Activated CD8-positive, alpha-beta memory T cell treated with anti-CD3 and anti-CD28 coated beads, Interleukin-2, amount 50 U/mL, for 1 hour (primary cell): ENCODE results near the gene SH3TC1.

Source experiments
- DNase-seq: peaks from one replicate; pipeline ENCODE4 v3.0.0-alpha.2; 2020; ENCODE audit errors: extremely low read depth

SH3TC1 gene

DNA sequence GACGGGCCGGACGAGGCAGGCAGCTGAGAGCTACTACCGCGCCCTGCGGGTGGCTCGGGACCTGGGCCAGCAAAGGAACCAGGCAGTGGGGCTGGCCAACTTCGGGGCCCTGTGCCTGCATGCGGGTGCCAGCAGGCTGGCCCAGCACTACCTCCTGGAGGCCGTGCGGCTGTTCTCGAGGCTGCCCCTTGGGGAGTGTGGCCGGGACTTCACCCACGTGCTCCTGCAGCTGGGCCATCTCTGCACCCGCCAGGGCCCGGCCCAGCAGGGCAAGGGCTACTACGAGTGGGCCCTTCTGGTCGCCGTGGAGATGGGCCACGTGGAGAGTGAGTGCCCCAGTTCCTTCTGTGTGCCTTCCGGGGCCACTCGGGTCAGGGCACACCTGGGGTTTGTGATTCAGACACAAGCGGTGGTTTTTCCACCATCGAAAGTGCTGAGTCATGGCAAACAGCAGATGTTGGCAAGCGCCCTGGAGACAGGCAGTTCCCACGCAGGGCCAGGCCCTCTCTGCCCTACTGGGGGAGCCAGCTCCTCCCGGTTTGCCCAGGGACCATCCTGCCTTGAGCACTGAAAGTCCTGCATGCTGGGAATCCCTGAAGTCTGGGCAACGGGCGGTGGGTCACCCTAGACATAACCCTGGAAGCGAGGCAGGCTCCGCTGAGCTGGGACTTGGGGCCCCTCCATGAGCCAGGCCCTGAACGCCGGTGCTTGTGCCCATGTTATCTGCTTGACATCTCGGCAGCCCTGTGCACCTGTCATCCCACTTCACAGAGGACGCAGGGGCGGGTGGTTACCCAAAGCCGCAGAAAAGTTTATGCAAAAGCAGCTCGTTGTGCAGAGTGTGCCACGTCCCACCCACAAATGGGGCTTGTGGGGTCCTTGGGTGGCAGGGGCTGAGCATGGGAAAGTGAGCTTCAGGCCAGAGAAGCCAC is 29.5 kb downstream of the SH3TC1 start:
- DNase-seq: peak; percentile 40

GRCh38 chr4:8229331-8229975 is 30.4 kb downstream of the SH3TC1 start:
- DNase-seq: no peak

- DNase-seq: no peak
Observed at GRCh38 chr4:8230033-8230432, 30.9 kb downstream of the SH3TC1 start.

- DNase-seq: no peak
Observed at GRCh38 chr4:8230891-8231290, 31.8 kb downstream of the SH3TC1 start.

GRCh38 chr4:8231551-8232049 is 32.5 kb downstream of the SH3TC1 start:
- no peak for DNase-seq

DNA sequence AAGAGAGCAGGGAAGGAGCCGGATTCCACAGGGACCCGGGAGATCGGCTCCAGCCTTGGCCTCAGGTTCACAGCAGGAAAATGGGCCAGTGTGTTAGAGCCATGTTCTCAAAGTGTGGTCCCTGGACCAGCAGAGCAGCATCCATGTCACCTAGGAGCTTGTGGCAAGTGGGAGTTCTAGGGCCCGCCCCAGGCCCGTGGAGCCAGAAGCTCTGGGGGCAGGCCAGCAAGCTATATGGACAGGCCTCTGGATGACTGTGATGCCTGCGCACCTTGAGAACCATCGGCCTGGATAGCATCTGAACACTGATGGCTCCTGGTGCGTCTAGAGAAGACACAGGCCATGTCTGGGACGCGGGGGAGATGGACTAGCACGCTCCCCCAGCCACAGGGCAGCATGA is 33.7 kb downstream of the SH3TC1 start:
- no peak for DNase-seq

DNA sequence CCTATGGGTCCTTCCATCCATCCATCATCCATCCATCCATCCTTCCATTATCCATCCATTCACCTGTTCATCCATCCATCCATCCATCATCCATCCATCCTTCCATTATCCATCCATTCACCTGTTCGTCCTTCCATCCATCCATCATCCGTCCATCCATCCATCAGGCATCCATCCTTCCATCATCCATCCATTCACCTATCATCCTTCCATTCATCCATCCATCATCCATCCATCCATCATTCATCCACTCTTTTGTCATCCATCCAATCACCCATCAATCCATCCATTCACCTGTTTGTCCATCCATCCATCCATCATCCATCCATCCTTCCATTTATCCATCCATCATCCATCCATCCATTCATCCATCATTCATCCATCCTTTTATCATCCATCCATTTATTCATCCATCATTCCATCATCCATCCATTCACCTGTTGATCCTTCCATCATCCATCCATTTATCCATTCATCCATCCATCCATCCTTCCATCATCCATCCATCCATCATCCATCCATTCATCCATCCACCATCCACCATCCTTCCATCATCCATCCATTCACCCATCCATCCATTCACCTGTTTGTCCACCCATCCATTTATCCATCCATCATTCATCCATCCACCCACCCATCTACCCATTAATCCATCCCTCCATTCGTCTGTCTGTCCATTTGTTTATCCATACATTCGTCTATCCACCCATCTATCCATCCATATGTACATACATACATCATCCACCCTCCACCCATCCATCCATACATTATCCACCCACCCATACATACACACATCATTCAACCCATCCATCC is 34.8 kb downstream of the SH3TC1 start:
- DNase-seq: no peak

DNA sequence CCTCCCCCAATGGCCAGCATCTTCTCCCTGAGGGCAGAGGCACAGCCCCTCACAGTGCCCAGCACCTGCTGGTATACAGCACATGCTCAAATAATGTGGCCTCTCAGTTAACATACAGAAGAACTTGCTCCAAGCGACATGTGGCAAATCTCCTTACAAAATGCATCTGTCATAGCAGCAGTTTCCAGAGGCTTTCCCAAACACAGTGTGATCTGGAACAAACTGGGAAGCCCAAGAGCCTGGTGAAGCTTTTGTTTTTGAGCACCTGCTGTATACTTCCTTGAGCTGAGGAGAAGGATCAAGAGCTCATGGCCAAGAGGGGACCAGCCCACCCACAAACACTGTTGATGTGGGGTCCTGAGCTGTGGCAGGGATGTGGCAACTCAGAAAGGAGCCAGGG is 35.6 kb downstream of the SH3TC1 start:
- DNase-seq: no peak

DNA sequence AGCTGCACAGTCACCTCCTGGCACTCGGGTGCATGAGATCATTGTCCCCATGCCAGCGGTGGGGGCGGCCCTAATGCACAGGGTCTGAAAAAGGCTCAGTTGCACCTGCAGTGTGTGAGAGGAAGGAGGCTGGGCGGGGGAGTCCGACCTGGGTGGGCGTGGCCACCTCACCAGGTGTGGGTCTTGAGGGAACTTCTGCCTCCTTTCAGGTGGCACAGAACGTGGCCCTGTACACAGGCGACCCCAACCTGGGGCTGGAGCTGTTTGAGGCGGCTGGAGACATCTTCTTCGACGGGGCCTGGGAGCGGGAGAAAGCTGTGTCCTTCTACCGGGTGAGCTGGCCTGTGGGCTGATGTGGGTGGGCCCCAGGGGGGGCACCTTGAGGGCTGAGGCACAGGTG is 36.1 kb downstream of the SH3TC1 start:
- no peak for DNase-seq

GRCh38 chr4:8235686-8236085 is 36.6 kb downstream of the SH3TC1 start:
- DNase-seq: no peak

- no peak for DNase-seq
Observed at GRCh38 chr4:8236106-8236919, 37.2 kb downstream of the SH3TC1 start.

DNA sequence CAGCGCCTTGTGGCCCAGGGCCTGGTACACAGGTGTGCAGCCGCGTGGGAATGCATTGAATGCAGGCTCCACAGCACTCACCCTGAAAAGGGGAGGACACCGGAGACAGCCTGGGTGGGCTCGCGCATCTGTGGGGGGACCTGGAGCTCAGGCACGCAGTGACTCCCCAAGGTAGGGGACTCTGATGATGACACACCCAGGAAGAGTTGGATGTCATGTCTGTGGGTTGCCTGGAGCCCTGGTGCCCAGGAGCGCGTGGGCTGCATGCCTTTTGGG is 37.8 kb downstream of the SH3TC1 start:
- no peak for DNase-seq

- DNase-seq: no peak
Observed at GRCh38 chr4:8237256-8237989, 38.3 kb downstream of the SH3TC1 start.

- DNase-seq: no peak
Observed at GRCh38 chr4:8238036-8238511, 39.0 kb downstream of the SH3TC1 start.

GRCh38 chr4:8238515-8239053 is 39.5 kb downstream of the SH3TC1 start:
- DNase-seq: no peak

GRCh38 chr4:8239226-8239625 is 40.1 kb downstream of the SH3TC1 start:
- DNase-seq: no peak

GRCh38 chr4:8239661-8240060 is 40.6 kb downstream of the SH3TC1 start:
- DNase-seq: no peak

- DNase-seq: no peak
Observed at GRCh38 chr4:8240211-8241041, 41.3 kb downstream of the SH3TC1 start.

GRCh38 chr4:8241211-8241779 is 42.2 kb downstream of the SH3TC1 start:
- no peak for DNase-seq
